COLO668 (cell line): ENCODE measurements around the gene NUP205.

ENCODE experiments used
- DNase-seq: peaks from one replicate; lab custom pipeline; 2025; ENCODE audit not compliant: unreplicated experiment; lab: John Stamatoyannopoulos, UW

NUP205 gene

GRCh38 chr7:135557455-135558336 lies at the start of gene NUP205:
NUP205 (plus strand) TSS chr7:135557917; CDS start chr7:135557945, 28 bp downstream.
- DNase-seq: peak; percentile 70

GRCh38 chr7:135508883-135509588 lies 48.7 kb upstream of the NUP205 start:
- DNase-seq: peak; percentile 25

- no peak for DNase-seq
Measured at GRCh38 chr7:135509589-135509838, 48.2 kb upstream of the NUP205 start.

GRCh38 chr7:135509839-135510591 lies 47.7 kb upstream of the NUP205 start, which contains the start of gene CNOT4:
CNOT4 (minus strand) TSS chr7:135510102; CDS start chr7:135438331, 71,771 bp downstream.
- DNase-seq: peak; percentile 96

- DNase-seq: no peak
Measured at GRCh38 chr7:135510592-135511183, 47.0 kb upstream of the NUP205 start.

- peak; percentile 6 for DNase-seq
Measured at GRCh38 chr7:135512135-135512887, 45.4 kb upstream of the NUP205 start.

- DNase-seq: no peak
Measured at GRCh38 chr7:135514856-135515255, 42.9 kb upstream of the NUP205 start.

GRCh38 chr7:135517060-135517459 lies 40.7 kb upstream of the NUP205 start:
- no peak for DNase-seq

- DNase-seq: no peak
Measured at GRCh38 chr7:135518748-135519147, 39.0 kb upstream of the NUP205 start.

- DNase-seq: no peak
Measured at GRCh38 chr7:135519233-135519688, 38.5 kb upstream of the NUP205 start.

GRCh38 chr7:135519871-135520270 lies 37.8 kb upstream of the NUP205 start:
- DNase-seq: no peak

GRCh38 chr7:135522509-135522908 lies 35.2 kb upstream of the NUP205 start:
- no peak for DNase-seq

- DNase-seq: no peak
Measured at GRCh38 chr7:135523146-135523545, 34.6 kb upstream of the NUP205 start.

- no peak for DNase-seq
Measured at GRCh38 chr7:135525426-135525825, 32.3 kb upstream of the NUP205 start.

GRCh38 chr7:135527025-135527424 lies 30.7 kb upstream of the NUP205 start:
- no peak for DNase-seq

GRCh38 chr7:135536150-135536549 lies 21.6 kb upstream of the NUP205 start:
- no peak for DNase-seq

- no peak for DNase-seq
Measured at GRCh38 chr7:135537453-135537852, 20.3 kb upstream of the NUP205 start.

- no peak for DNase-seq
Measured at GRCh38 chr7:135537905-135538304, 19.8 kb upstream of the NUP205 start.

- no peak for DNase-seq
Measured at GRCh38 chr7:135538376-135538775, 19.3 kb upstream of the NUP205 start.

- no peak for DNase-seq
Measured at GRCh38 chr7:135539629-135540028, 18.1 kb upstream of the NUP205 start.
